IMR-90 (cell line): Measurements from ENCODE around the gene ARPC2. TPM values are rescaled to one million over a fixed set of nuclear protein-coding genes. Genes with fewer than 3 reads are reported as not detected.

Experiments used
- ATAC-seq: fragments of 200-7000 bp; cut with Tn5 transposase; 2 replicates; pipeline ENCODE4 v1.9.1; 2020; ENCODE audit warnings: low read depth, mild to moderate bottlenecking, moderate library complexity
- BruUV-seq: library from RNA; stranded (reverse); fragments of 400-500 nt; replicated peaks from 2 replicates; lab custom pipeline; 2021; lab: Mats Ljungman, UMichigan
- CTCF ChIA-PET: fragments of 300-600 bp; formaldehyde crosslinking; extraction: SDS; loops from one replicate; lab custom pipeline; 2021; ENCODE audit warnings: antibody characterized with exemption; lab: Yijun Ruan, JAX
- POLR2A ChIA-PET: fragments of 300-600 bp; sonication (Branson Sonifier 250); formaldehyde crosslinking; loops from one replicate; lab custom pipeline; 2022; ENCODE audit warnings: antibody characterized with exemption; ENCODE audit not compliant: unreplicated experiment; lab: Charles Lee
- DNase-seq: peaks from one replicate; pipeline ENCODE4 v3.0.0; 2013
- H2AFZ ChIP-seq: replicated peaks from 2 replicates; pipeline ENCODE3; 2013; ENCODE audit warnings: low read length, mild to moderate bottlenecking; ENCODE audit not compliant: poor library complexity
- H2AK5ac ChIP-seq: 2 replicates; pipeline ENCODE4 v1.6.1; 2013; ENCODE audit warnings: low read depth, low read length, inconsistent platforms
- H2AK9ac ChIP-seq: replicated peaks from 2 replicates; pipeline ENCODE3; 2013; ENCODE audit warnings: mild to moderate bottlenecking, low read depth, low read length, moderate library complexity; ENCODE audit not compliant: poor library complexity
- H2BK120ac ChIP-seq: 2 replicates; pipeline ENCODE4 v1.6.1; 2013; ENCODE audit warnings: low read depth, low read length, inconsistent platforms
- H2BK15ac ChIP-seq: 3 replicates; pipeline ENCODE4 v1.6.1; 2013; ENCODE audit warnings: low read depth, low read length, inconsistent platforms
- H2BK20ac ChIP-seq: 2 replicates; pipeline ENCODE4 v1.6.1; 2013; ENCODE audit warnings: low read depth, mild to moderate bottlenecking, inconsistent platforms, low read length, moderate library complexity
- H2BK5ac ChIP-seq: 2 replicates; pipeline ENCODE4 v1.6.1; 2013; ENCODE audit warnings: mild to moderate bottlenecking, low read depth, low read length, inconsistent platforms; ENCODE audit not compliant: poor library complexity, severe bottlenecking
- H3K14ac ChIP-seq: replicated peaks from 2 replicates; pipeline ENCODE4 v1.6.1; 2013; ENCODE audit warnings: low read depth, low read length, inconsistent platforms
- H3K18ac ChIP-seq: 2 replicates; pipeline ENCODE4 v1.6.1; 2013; ENCODE audit warnings: low read depth, low read length, control low read depth
- H3K23ac ChIP-seq: 2 replicates; pipeline ENCODE4 v1.6.1; 2013; ENCODE audit warnings: low read depth, low read length, inconsistent platforms
- H3K27ac ChIP-seq: 2 replicates; pipeline ENCODE4 v1.5.1; 2013; ENCODE audit warnings: mild to moderate bottlenecking, control low read depth, low read length; ENCODE audit not compliant: insufficient read depth
- H3K27me3 ChIP-seq: 2 replicates; pipeline ENCODE4 v1.6.1; 2013; ENCODE audit warnings: low read length; ENCODE audit not compliant: control insufficient read depth, insufficient read depth
- H3K36me3 ChIP-seq: 2 replicates; pipeline ENCODE4 v1.6.1; 2013; ENCODE audit warnings: low read length, mixed read lengths; ENCODE audit not compliant: control insufficient read depth, insufficient read depth
- H3K4ac ChIP-seq: 2 replicates; pipeline ENCODE4 v1.6.1; 2013; ENCODE audit warnings: low read depth, low read length, inconsistent platforms
- H3K4me1 ChIP-seq: 2 replicates; pipeline ENCODE4 v1.6.1; 2013; ENCODE audit warnings: low read length, mixed read lengths; ENCODE audit not compliant: control insufficient read depth, insufficient read depth
- H3K4me2 ChIP-seq: 2 replicates; pipeline ENCODE4 v1.6.1; 2013; ENCODE audit warnings: low read depth, mild to moderate bottlenecking, control low read depth, low read length, moderate library complexity
- H3K4me3 ChIP-seq: 2 replicates; pipeline ENCODE4 v1.5.1; 2013; ENCODE audit warnings: low read depth, mild to moderate bottlenecking, control low read depth, low read length, moderate library complexity; ENCODE audit not compliant: insufficient read depth
- H3K56ac ChIP-seq: 2 replicates; pipeline ENCODE4 v1.6.1; 2013; ENCODE audit warnings: low read length, inconsistent platforms; ENCODE audit not compliant: insufficient read depth; ENCODE audit errors: extremely low read depth
- H3K79me1 ChIP-seq, 2 experiments: 2 replicates each; pipeline ENCODE4 v1.6.1; 2013; ENCODE audit warnings: low read length in 2 of 2, inconsistent platforms in 1 of 2, low read depth in 1 of 2
- H3K9ac ChIP-seq: 2 replicates; pipeline ENCODE4 v1.6.1; 2013; ENCODE audit warnings: low read depth, low read length, control low read depth
- H3K9me1 ChIP-seq: 2 replicates; pipeline ENCODE4 v1.6.1; 2013; ENCODE audit warnings: low read length, inconsistent platforms; ENCODE audit not compliant: insufficient read depth
- H3K9me3 ChIP-seq: 2 replicates; pipeline ENCODE4 v1.6.1; 2013; ENCODE audit warnings: low read length; ENCODE audit not compliant: control insufficient read depth, insufficient read depth
- H4K20me1 ChIP-seq: 2 replicates; pipeline ENCODE4 v1.6.1; 2013; ENCODE audit warnings: low read length, inconsistent platforms; ENCODE audit not compliant: insufficient read depth
- H4K5ac ChIP-seq: 2 replicates; pipeline ENCODE4 v1.6.1; 2013; ENCODE audit warnings: mild to moderate bottlenecking, low read depth, low read length, control low read depth
- H4K8ac ChIP-seq, 2 experiments: 2 replicates each; pipeline ENCODE4 v1.6.1; 2013; ENCODE audit warnings: low read depth in 2 of 2, low read length in 2 of 2, control low read depth in 1 of 2, inconsistent platforms in 1 of 2
- H4K91ac ChIP-seq: 2 replicates; pipeline ENCODE4 v1.6.1; 2013; ENCODE audit warnings: low read depth, low read length, inconsistent platforms; ENCODE audit not compliant: insufficient read depth
- CHD1 ChIP-seq: IDR thresholded peaks from 2 replicates; pipeline ENCODE4 v1.6.1; 2012; ENCODE audit warnings: low read depth, low read length, improper control_type of control experiment
- MAZ ChIP-seq: IDR thresholded peaks from 2 replicates; pipeline ENCODE4 v1.6.1; 2012; ENCODE audit warnings: low read depth, mild to moderate bottlenecking, low read length, improper control_type of control experiment, moderate library complexity, borderline replicate concordance
- MXI1 ChIP-seq: IDR thresholded peaks from 2 replicates; pipeline ENCODE4 v1.6.1; 2012; ENCODE audit warnings: low read depth, mild to moderate bottlenecking, low read length, moderate library complexity, borderline replicate concordance
- WGBS, 2 experiments: methylation state at CpG; one replicate each; pipeline versions ENCODE4 v1.1.5 to v1.1.7; 2013; ENCODE audit warnings: missing lambda C conversion rate in 2 of 2; ENCODE audit not compliant: insufficient read length in 1 of 2; ENCODE audit errors: extremely low coverage in 2 of 2; 5-methylcytosine and 5-hydroxymethylcytosine counted together
- dilution Hi-C: fragments of 300-500 bp; cut with HindIII; formaldehyde crosslinking; loops from one replicate; pipeline ENCODE4 v1.14.3; 2018; ENCODE audit warnings: low sequenced_read_pairs; ENCODE audit not compliant: unreplicated experiment
- in situ Hi-C: fragments of 300-500 bp; cut with MboI; formaldehyde crosslinking; loops from 3 replicates; pipeline ENCODE4 v1.14.3; 2019; ENCODE audit warnings: low sequenced_read_pairs, inconsistent platforms, mixed read lengths
- intact Hi-C: fragments of 100-400 bp; cut with micrococcal nuclease; formaldehyde crosslinking; loops from 2 replicates; pipeline ENCODE4 v1.10.0; 2022
- polyA plus RNA-seq, 3 experiments: library from polyadenylated mRNA; depleted of rRNA; stranded (reverse); fragments of >200 nt; gene quantifications; 2 replicates each; pipeline ENCODE4 v1.2.3, GENCODE V29; 2012; ENCODE audit warnings: low replicate concordance in 1 of 3
- total RNA-seq: library from RNA; depleted of rRNA; stranded (reverse); fragments of >200 nt; gene quantifications from 2 replicates; pipeline ENCODE4 v1.2.3, GENCODE V29; 2012
- TF ChIP-seq, protein P1 (sequence below): fragments of 150-350 bp; IDR thresholded peaks from 2 replicates; pipeline ENCODE4 v1.6.1; 2016; ENCODE audit warnings: low read depth, mild to moderate bottlenecking, low read length, moderate library complexity, borderline replicate concordance

ARPC2 gene
- total and polyA plus RNA-seq, 2 of the 4 experiments (the other 2 are of a cell fraction): 561 to 635 TPM

DNA sequence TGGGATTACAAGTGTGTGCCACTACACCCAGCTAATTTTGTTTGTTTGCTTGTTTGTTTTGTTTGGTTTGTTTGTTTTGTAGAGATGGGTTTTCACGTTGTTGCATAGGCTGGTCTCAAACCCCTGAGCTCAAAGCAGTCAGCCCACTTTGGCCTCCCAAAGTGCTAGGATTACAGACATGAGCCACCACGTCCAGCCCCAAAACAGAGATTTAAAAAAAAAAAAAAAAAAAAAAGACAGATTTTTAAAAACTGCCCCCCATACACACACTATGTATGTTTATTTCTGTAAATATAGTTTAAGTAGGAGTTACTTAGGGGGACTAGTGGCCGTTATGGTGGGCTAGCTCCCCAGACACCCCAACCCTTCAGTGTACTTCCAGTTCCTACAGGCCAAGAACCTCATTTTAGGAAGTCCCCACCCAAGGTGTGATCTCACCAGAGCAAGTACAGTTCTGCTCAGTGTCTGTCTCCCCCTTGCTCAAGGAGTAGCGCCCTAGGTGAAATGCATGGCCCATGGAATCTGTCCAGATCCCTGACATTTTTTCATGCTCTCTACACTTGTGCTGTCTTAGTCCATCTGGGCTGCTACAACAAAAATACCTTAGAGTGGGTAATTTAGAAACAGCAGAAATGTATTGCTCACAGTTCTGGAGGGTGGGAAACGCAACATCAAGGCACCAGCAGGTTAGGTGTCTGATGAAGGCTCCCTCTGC lies 76.9 kb downstream of the ARPC2 start:
- H3K9me1 ChIP-seq: peaks cover 23% of the 10 kb centered on the region
- CTCF ChIA-PET: interaction anchor here (0.6 kb wide), 1 partner anchor 111 kb away, joined by 4 read pairs; no protein-coding TSS in a partner anchor
- H4K8ac ChIP-seq: no peak overlapping the region
- no peak overlapping the region for H3K4ac ChIP-seq
- no peak overlapping the region for H3K9ac ChIP-seq
- dilution Hi-C loops (no loop called here), intact Hi-C loops (loop anchor here (2.0 to 5.0 kb wide), 2 partner anchors 103 to 353 kb away; no protein-coding TSS in a partner anchor), in situ Hi-C loops (no loop called here)
- no peak overlapping the region for H2AK9ac ChIP-seq
- H2BK120ac ChIP-seq: no peak overlapping the region
- no peak for DNase-seq
- peaks cover 9% of the 10 kb centered on the region; the same call in 1 of the 2 replicates for H4K20me1 ChIP-seq
- H3K23ac ChIP-seq: no peak overlapping the region
- POLR2A ChIA-PET: no interaction called here
- ATAC-seq: no peak
- no peak overlapping the region for H4K91ac ChIP-seq
- no peak overlapping the region for H3K14ac ChIP-seq
- H3K27me3 ChIP-seq: no peaks in the 10 kb centered on the region
- H2AK5ac ChIP-seq: no peak overlapping the region
- H3K56ac ChIP-seq: no peak overlapping the region
- H3K4me2 ChIP-seq: no peak overlapping the region
- no peak overlapping the region for H2BK15ac ChIP-seq
- no peak overlapping the region for H3K4me3 ChIP-seq
- no peak overlapping the region for H4K5ac ChIP-seq
- H3K4me1 ChIP-seq: peaks cover 20% of the 10 kb centered on the region
- TF ChIP-seq MXI1: no peak
- TF ChIP-seq, protein P1, sequence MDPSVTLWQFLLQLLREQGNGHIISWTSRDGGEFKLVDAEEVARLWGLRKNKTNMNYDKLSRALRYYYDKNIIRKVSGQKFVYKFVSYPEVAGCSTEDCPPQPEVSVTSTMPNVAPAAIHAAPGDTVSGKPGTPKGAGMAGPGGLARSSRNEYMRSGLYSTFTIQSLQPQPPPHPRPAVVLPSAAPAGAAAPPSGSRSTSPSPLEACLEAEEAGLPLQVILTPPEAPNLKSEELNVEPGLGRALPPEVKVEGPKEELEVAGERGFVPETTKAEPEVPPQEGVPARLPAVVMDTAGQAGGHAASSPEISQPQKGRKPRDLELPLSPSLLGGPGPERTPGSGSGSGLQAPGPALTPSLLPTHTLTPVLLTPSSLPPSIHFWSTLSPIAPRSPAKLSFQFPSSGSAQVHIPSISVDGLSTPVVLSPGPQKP: no peak
- no peak for TF ChIP-seq CHD1
- TF ChIP-seq MAZ: no peak
- H2BK20ac ChIP-seq: no peak overlapping the region
- no peak overlapping the region for H2AFZ ChIP-seq
- H3K27ac ChIP-seq: no peak overlapping the region
- H3K79me1 ChIP-seq: peaks cover 15 to 31% of the 10 kb centered on the region in 2 experiments; a peak in 3 of 4 replicates
- no CpG with 5 or more reads among the region's 5 CpGs for WGBS, 2 experiments
- no peak overlapping the region for H3K18ac ChIP-seq
- H3K9me3 ChIP-seq: no peaks in the 10 kb centered on the region
- no peak overlapping the region for H2BK5ac ChIP-seq
- BruUV-seq: no TSS peak
- no peaks in the 10 kb centered on the region for H3K36me3 ChIP-seq
